B cell (primary cell): Measurements from ENCODE around the gene EDN3.

Experiments used
- CTCF ChIP-seq: fragments of 200-600 bp; IDR thresholded peaks from one replicate; pipeline ENCODE4 v1.8.0; 2022; ENCODE audit warnings: antibody characterized with exemption, mild to moderate bottlenecking
- EZH2 ChIP-seq: IDR thresholded peaks from 2 replicates; pipeline ENCODE4 v1.6.1; 2012; ENCODE audit warnings: borderline replicate concordance, low read depth, mild to moderate bottlenecking, moderate library complexity, low read length; ENCODE audit not compliant: insufficient read depth, poor library complexity, severe bottlenecking

- no peak for TF ChIP-seq CTCF
- TF ChIP-seq EZH2: no peak
Measured at GRCh38 chr20:59354460-59354859, 54.0 kb downstream of the EDN3 start.
